Caco-2 (cell line): ENCODE measurements around the gene VWA5B1. TPM values are rescaled to one million over a fixed set of nuclear protein-coding genes. Genes with fewer than 3 reads are reported as not detected.

ENCODE experiments used
- BruUV-seq: library from RNA; stranded (reverse); fragments of 400-500 nt; replicated peaks from 2 replicates; lab custom pipeline; 2021; lab: Mats Ljungman, UMichigan
- CTCF ChIA-PET: fragments of 300-600 bp; sonication (Branson Sonifier 250); formaldehyde crosslinking; loops from one replicate; lab custom pipeline; 2022; ENCODE audit warnings: antibody characterized with exemption; lab: Charles Lee
- POLR2A ChIA-PET: fragments of 300-600 bp; sonication (Branson Sonifier 250); formaldehyde crosslinking; loops from one replicate; lab custom pipeline; 2022; ENCODE audit warnings: antibody characterized with exemption; lab: Charles Lee
- DNase-seq, 2 experiments: peaks; one replicate each; pipeline versions ENCODE4 v3.0.0 to v3.0.0-alpha.2; 2020 to 2022
- H3K27me3 ChIP-seq: replicated peaks from 2 replicates; pipeline ENCODE4 v1.6.0; 2011; ENCODE audit warnings: low read length; ENCODE audit not compliant: control insufficient read depth, insufficient read depth
- H3K36me3 ChIP-seq: 2 replicates; pipeline ENCODE4 v1.5.1; 2011; ENCODE audit warnings: low read length; ENCODE audit not compliant: control insufficient read depth, insufficient read depth
- H3K4me1 ChIP-seq: fragments of 250-450 bp; sonication (Bioruptor Pico); 2 replicates; pipeline ENCODE4 v1.5.1; 2020; ENCODE audit warnings: mild to moderate bottlenecking
- H3K4me3 ChIP-seq: 2 replicates; pipeline ENCODE4 v1.5.1; 2011; ENCODE audit warnings: low read depth, mild to moderate bottlenecking, control low read depth, low read length
- H3K9me3 ChIP-seq: fragments of 250-450 bp; sonication (Bioruptor Pico); 2 replicates; pipeline ENCODE4 v1.5.1; 2020; ENCODE audit warnings: mild to moderate bottlenecking, moderate library complexity
- H3K27ac Mint-ChIP-seq: one replicate; pipeline ENCODE4 v1.8.0; 2022; ENCODE audit warnings: mixed read lengths; ENCODE audit not compliant: unreplicated experiment
- H3K27me3 Mint-ChIP-seq: one replicate; pipeline ENCODE4 v1.8.0; 2022; ENCODE audit warnings: mixed read lengths; ENCODE audit not compliant: insufficient read depth, unreplicated experiment
- H3K36me3 Mint-ChIP-seq: one replicate; pipeline ENCODE4 v1.8.0; 2022; ENCODE audit warnings: mild to moderate bottlenecking, mixed read lengths; ENCODE audit not compliant: insufficient read depth, unreplicated experiment
- H3K4me1 Mint-ChIP-seq: one replicate; pipeline ENCODE4 v1.8.0; 2022; ENCODE audit warnings: low read depth, mixed read lengths; ENCODE audit not compliant: unreplicated experiment
- H3K4me3 Mint-ChIP-seq: one replicate; pipeline ENCODE4 v1.8.0; 2022; ENCODE audit warnings: mild to moderate bottlenecking, moderate library complexity, mixed read lengths; ENCODE audit not compliant: unreplicated experiment
- H3K9me3 Mint-ChIP-seq: one replicate; pipeline ENCODE4 v1.8.0; 2022; ENCODE audit warnings: mixed read lengths; ENCODE audit not compliant: unreplicated experiment
- CTCF ChIP-seq, 2 experiments: fragments of 200-600 bp in 1 of 2; IDR thresholded peaks; 1 replicate in 1 of 2; 2 replicates in 1 of 2; pipeline versions ENCODE4 v1.5.1 to v1.8.0; 2011 to 2022; ENCODE audit warnings: antibody characterized with exemption in 1 of 2, control low read depth in 1 of 2, inconsistent platforms in 1 of 2, low read depth in 1 of 2, low read length in 1 of 2, mild to moderate bottlenecking in 1 of 2, moderate library complexity in 1 of 2; ENCODE audit not compliant: insufficient read depth in 1 of 2, severe bottlenecking in 1 of 2, unreplicated experiment in 1 of 2
- intact Hi-C: fragments of 100-400 bp; cut with micrococcal nuclease; formaldehyde crosslinking; loops from one replicate; pipeline ENCODE4 v1.10.0; 2022; ENCODE audit not compliant: unreplicated experiment
- total RNA-seq: library from RNA; stranded (reverse); gene quantifications from 2 replicates; pipeline ENCODE4 v1.2.3, GENCODE V29; 2022

VWA5B1 gene
- total RNA-seq, 1 experiment from 2014 or later: not detected

- POLR2A ChIA-PET: no interaction called here
- no peak overlapping the region for H3K27ac Mint-ChIP-seq
- Histone ChIP-seq H3K27me3 (no peaks in the 10 kb centered on the region), H3K4me3 (no peak overlapping the region), H3K4me1 (no peaks in the 10 kb centered on the region), H3K36me3 (no peaks in the 10 kb centered on the region), H3K9me3 (no peaks in the 10 kb centered on the region)
- TF ChIP-seq CTCF (IDR thresholded peaks at IDR 0.05; ENCODE audit: insufficient read depth in 1 of 2, low read depth in 1 of 2, low read length in 1 of 2, severe bottlenecking in 1 of 2, unreplicated experiment in 1 of 2): no peak
- H3K27me3 Mint-ChIP-seq: peaks cover 29% of the 10 kb centered on the region
- BruUV-seq: no TSS peak
- no peaks in the 10 kb centered on the region for H3K36me3 Mint-ChIP-seq
- peaks cover 7% of the 10 kb centered on the region for H3K4me1 Mint-ChIP-seq
- H3K9me3 Mint-ChIP-seq: no peaks in the 10 kb centered on the region
- no peak for DNase-seq
- intact Hi-C loops: no loop called here
- no peak overlapping the region for H3K4me3 Mint-ChIP-seq
- CTCF ChIA-PET: no interaction called here
Measured at GRCh38 chr1:20323613-20323920, 32.9 kb downstream of the VWA5B1 start.

- H3K4me1 ChIP-seq: no peaks in the 10 kb centered on the region
- H3K4me1 Mint-ChIP-seq: peaks cover 7% of the 10 kb centered on the region
- no peak for TF ChIP-seq CTCF (IDR thresholded peaks at IDR 0.05; ENCODE audit: insufficient read depth in 1 of 2, low read depth in 1 of 2, low read length in 1 of 2, severe bottlenecking in 1 of 2, unreplicated experiment in 1 of 2)
- no peaks in the 10 kb centered on the region for H3K36me3 Mint-ChIP-seq
- no peaks in the 10 kb centered on the region for H3K36me3 ChIP-seq
- H3K27me3 Mint-ChIP-seq: peaks cover 25% of the 10 kb centered on the region
- H3K9me3 ChIP-seq: no peaks in the 10 kb centered on the region
- H3K9me3 Mint-ChIP-seq: no peaks in the 10 kb centered on the region
- H3K27ac Mint-ChIP-seq: no peak overlapping the region
- intact Hi-C loops: no loop called here
- no peak overlapping the region for H3K4me3 ChIP-seq
- BruUV-seq: no TSS peak
- no peak for DNase-seq
- ChIA-PET CTCF (no interaction called here), POLR2A (no interaction called here)
- H3K27me3 ChIP-seq: no peaks in the 10 kb centered on the region
- H3K4me3 Mint-ChIP-seq: no peak overlapping the region
Measured at GRCh38 chr1:20324704-20325406, 34.2 kb downstream of the VWA5B1 start.

- CTCF ChIA-PET: no interaction called here
- Histone ChIP-seq H3K9me3 (no peaks in the 10 kb centered on the region), H3K36me3 (no peaks in the 10 kb centered on the region), H3K27me3 (no peaks in the 10 kb centered on the region), H3K4me1 (no peaks in the 10 kb centered on the region), H3K4me3 (no peak overlapping the region)
- Mint-ChIP-seq H3K27me3 (peaks cover 25% of the 10 kb centered on the region), H3K4me1 (peaks cover 7% of the 10 kb centered on the region), H3K36me3 (no peaks in the 10 kb centered on the region), H3K27ac (no peak overlapping the region), H3K9me3 (no peaks in the 10 kb centered on the region), H3K4me3 (no peak overlapping the region)
- no peak for DNase-seq
- intact Hi-C loops: no loop called here
- no TSS peak for BruUV-seq
- POLR2A ChIA-PET: no interaction called here
- TF ChIP-seq CTCF (IDR thresholded peaks at IDR 0.05; ENCODE audit: insufficient read depth in 1 of 2, low read depth in 1 of 2, low read length in 1 of 2, severe bottlenecking in 1 of 2, unreplicated experiment in 1 of 2): no peak
Measured at GRCh38 chr1:20325407-20325843, 34.8 kb downstream of the VWA5B1 start.
